ENCODE data around the gene ZNRF3. TPM values are rescaled to one million over a fixed set of nuclear protein-coding genes. Genes with fewer than 3 reads are reported as not detected.

ZNRF3 gene
- total RNA-seq, 1 donor from 2014 or later = 6.7 TPM

- DNase-seq (ENCODE audit: low spot score) = no peak
- peaks cover 23% of the 10 kb centered on the region for H3K4me1 Mint-ChIP-seq (ENCODE audit: low read depth)
- H3K9me3 Mint-ChIP-seq (ENCODE audit: low read depth) = no peaks in the 10 kb centered on the region
- H3K27me3 Mint-ChIP-seq (ENCODE audit: low read depth) = no peaks in the 10 kb centered on the region
- no peak overlapping the region for H3K4me3 Mint-ChIP-seq (ENCODE audit: unreplicated experiment)
- peak overlapping the region; percentile 69 for H3K27ac Mint-ChIP-seq (ENCODE audit: unreplicated experiment)
- no peaks in the 10 kb centered on the region for H3K36me3 Mint-ChIP-seq (ENCODE audit: low read depth)
- TF ChIP-seq CTCF (IDR thresholded peaks at IDR 0.05) = no peak
Measured at GRCh38 chr22:28998681-28999080, 115.3 kb downstream of the ZNRF3 start.

- peaks cover 29% of the 10 kb centered on the region for H3K4me1 Mint-ChIP-seq (ENCODE audit: low read depth)
- no peaks in the 10 kb centered on the region for H3K36me3 Mint-ChIP-seq (ENCODE audit: low read depth)
- no peaks in the 10 kb centered on the region for H3K9me3 Mint-ChIP-seq (ENCODE audit: low read depth)
- H3K27me3 Mint-ChIP-seq (ENCODE audit: low read depth) = no peaks in the 10 kb centered on the region
- no peak for DNase-seq (ENCODE audit: low spot score)
- no peak overlapping the region for H3K4me3 Mint-ChIP-seq (ENCODE audit: unreplicated experiment)
- no peak for TF ChIP-seq CTCF (IDR thresholded peaks at IDR 0.05)
- H3K27ac Mint-ChIP-seq (ENCODE audit: unreplicated experiment) = peak overlapping the region; percentile 85
Measured at GRCh38 chr22:28999510-28999909, 116.1 kb downstream of the ZNRF3 start.

- DNase-seq (ENCODE audit: low spot score) = no peak
- Mint-ChIP-seq H3K4me3 (ENCODE audit: unreplicated experiment) (no peak overlapping the region), H3K27ac (ENCODE audit: unreplicated experiment) (peak overlapping the region; percentile 85)
Measured at GRCh38 chr22:28999919-29000556, 116.7 kb downstream of the ZNRF3 start.

GRCh38 chr22:29000641-29001040 is 117.3 kb downstream of the ZNRF3 start:
- TF ChIP-seq CTCF (IDR thresholded peaks at IDR 0.05) = no peak
- no peak overlapping the region for H3K4me3 Mint-ChIP-seq (ENCODE audit: unreplicated experiment)
- H3K9me3 Mint-ChIP-seq (ENCODE audit: low read depth) = no peaks in the 10 kb centered on the region
- H3K27me3 Mint-ChIP-seq (ENCODE audit: low read depth) = no peaks in the 10 kb centered on the region
- no peak for DNase-seq (ENCODE audit: low spot score)
- H3K36me3 Mint-ChIP-seq (ENCODE audit: low read depth) = no peaks in the 10 kb centered on the region
- H3K27ac Mint-ChIP-seq (ENCODE audit: unreplicated experiment) = peak overlapping the region; percentile 85
- H3K4me1 Mint-ChIP-seq (ENCODE audit: low read depth) = peaks cover 36% of the 10 kb centered on the region

More at GRCh38 chr22:28999919-29000556, 116.7 kb downstream of the ZNRF3 start:
- Mint-ChIP-seq H3K4me1 (ENCODE audit: low read depth) (peaks cover 33% of the 10 kb centered on the region), H3K9me3 (ENCODE audit: low read depth) (no peaks in the 10 kb centered on the region), H3K36me3 (ENCODE audit: low read depth) (no peaks in the 10 kb centered on the region), H3K27me3 (ENCODE audit: low read depth) (no peaks in the 10 kb centered on the region)
- TF ChIP-seq CTCF (IDR thresholded peaks at IDR 0.05) = no peak

GRCh38 chr22:29002603-29003002 is 119.2 kb downstream of the ZNRF3 start:
- Mint-ChIP-seq H3K27ac (ENCODE audit: unreplicated experiment) (no peak overlapping the region), H3K36me3 (ENCODE audit: low read depth) (no peaks in the 10 kb centered on the region), H3K9me3 (ENCODE audit: low read depth) (no peaks in the 10 kb centered on the region), H3K27me3 (ENCODE audit: low read depth) (no peaks in the 10 kb centered on the region), H3K4me1 (ENCODE audit: low read depth) (peaks cover 36% of the 10 kb centered on the region), H3K4me3 (ENCODE audit: unreplicated experiment) (no peak overlapping the region)
- no peak for TF ChIP-seq CTCF (IDR thresholded peaks at IDR 0.05)
- DNase-seq (ENCODE audit: low spot score) = no peak

Data from chondrocyte (in vitro differentiated cells).